IMR-90 (cell line): Measurements from ENCODE around the gene PTPRC.

ENCODE experiments used
- CEBPB ChIP-seq: IDR thresholded peaks from 2 replicates; pipeline ENCODE4 v1.6.1; 2012; ENCODE audit warnings: low read depth, low read length, improper control_type of control experiment
- CTCF ChIP-seq: conservative IDR thresholded peaks from 2 replicates; pipeline ENCODE4 v1.5.1; 2012; ENCODE audit warnings: mild to moderate bottlenecking, low read depth, low read length, improper control_type of control experiment
- MAFK ChIP-seq: IDR thresholded peaks from 2 replicates; pipeline ENCODE4 v1.6.1; 2012; ENCODE audit warnings: low read depth, low read length, improper control_type of control experiment
- NFE2L2 ChIP-seq: fragments of 150-350 bp; IDR thresholded peaks from 2 replicates; pipeline ENCODE4 v1.6.1; 2016; ENCODE audit warnings: low read depth, mild to moderate bottlenecking, low read length
- POLR2A ChIP-seq: IDR thresholded peaks from 2 replicates; pipeline ENCODE4 v1.6.1; 2012; ENCODE audit warnings: mild to moderate bottlenecking, low read depth, low read length
- RAD21 ChIP-seq: IDR thresholded peaks from 2 replicates; pipeline ENCODE4 v1.6.1; 2012; ENCODE audit warnings: low read length, improper control_type of control experiment
- RFX5 ChIP-seq: IDR thresholded peaks from 2 replicates; pipeline ENCODE4 v1.8.0; 2012; ENCODE audit warnings: low read depth, mild to moderate bottlenecking, low read length, moderate library complexity

- no peak for TF ChIP-seq POLR2A
- no peak for TF ChIP-seq CTCF
- TF ChIP-seq MAFK: no peak
- TF ChIP-seq CEBPB: no peak
- TF ChIP-seq RAD21: no peak
- TF ChIP-seq RFX5: no peak
- no peak for TF ChIP-seq NFE2L2
Observed at GRCh38 chr1:198664068-198664788, 25.4 kb downstream of the PTPRC start.
